Eye (tissue), 1 donor: ENCODE measurements around the gene EPHA6.

Source experiments
- DNase-seq: peaks from one replicate; pipeline ENCODE4 v3.0.0-alpha.2; 2015

Gene EPHA6

DNA sequence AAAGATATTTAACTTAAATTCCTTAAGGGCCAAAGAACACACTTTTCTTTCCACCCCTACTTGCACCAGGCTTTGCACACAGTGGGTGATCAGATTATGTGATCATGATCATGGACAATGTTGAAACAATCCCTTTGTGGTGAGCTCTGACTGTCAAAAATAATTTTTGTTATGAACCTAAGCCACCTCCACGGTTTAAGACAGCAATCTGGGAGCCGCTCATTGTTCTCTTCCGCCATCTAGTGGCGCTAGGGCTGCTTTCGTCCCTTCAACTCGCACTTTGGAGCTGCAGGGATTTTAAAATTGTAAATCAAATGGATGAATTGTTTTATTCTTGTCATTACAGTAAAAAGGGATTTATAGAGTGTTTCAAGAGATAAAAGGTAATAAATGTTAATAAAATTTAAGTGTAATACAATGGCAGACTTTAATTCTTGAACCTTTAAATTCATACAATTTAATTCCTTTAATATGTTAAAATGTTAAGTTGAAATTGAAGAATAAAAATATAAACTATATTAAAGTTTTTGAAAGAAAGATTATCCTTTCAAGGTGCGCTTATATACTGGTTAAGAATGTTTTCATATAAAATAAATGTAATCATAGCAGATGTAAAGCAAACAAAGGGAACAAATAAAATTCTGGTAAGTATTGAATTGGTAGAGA, 904.9 kb downstream of the EPHA6 start:
- peak; percentile 95 for DNase-seq

DNA sequence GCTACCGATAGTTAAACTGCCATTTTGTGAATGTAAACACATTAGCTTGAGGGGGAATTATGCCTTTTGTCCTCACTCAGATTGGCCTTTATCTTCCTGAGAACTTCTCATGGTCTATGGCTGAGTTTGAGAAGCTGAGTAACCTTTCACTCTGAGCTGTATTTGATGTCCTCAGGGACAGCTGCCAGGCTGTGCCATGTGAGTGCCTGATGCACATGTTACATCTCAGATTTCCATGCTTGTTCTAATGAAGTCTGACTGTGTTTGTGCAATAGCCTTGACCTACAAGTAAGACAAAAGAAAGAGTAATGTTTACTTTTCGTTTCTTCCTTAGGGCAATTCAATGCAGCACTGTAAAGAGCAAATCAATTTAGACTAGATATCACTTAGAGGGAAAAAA, 906.0 kb downstream of the EPHA6 start:
- peak; percentile 41 for DNase-seq

DNA sequence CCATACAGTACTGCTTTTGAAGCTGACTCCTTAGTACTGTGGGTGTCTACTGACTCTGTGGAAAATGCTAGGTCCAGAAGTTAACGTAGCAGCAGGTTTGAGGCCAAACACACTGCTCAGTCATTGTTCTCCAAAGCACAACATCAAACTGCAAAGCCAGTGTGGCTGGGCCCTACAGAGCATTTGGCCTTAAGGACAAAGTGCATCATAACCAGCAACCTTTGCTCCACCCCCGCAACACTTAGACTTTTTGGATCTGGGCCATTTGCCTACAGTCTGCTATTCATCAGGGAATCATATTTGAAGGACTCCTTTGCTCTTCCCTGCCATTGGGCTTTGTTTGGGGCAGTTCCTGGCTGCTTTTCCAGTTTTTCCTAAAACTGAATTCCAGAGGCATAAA, 907.1 kb downstream of the EPHA6 start:
- no peak for DNase-seq

DNA sequence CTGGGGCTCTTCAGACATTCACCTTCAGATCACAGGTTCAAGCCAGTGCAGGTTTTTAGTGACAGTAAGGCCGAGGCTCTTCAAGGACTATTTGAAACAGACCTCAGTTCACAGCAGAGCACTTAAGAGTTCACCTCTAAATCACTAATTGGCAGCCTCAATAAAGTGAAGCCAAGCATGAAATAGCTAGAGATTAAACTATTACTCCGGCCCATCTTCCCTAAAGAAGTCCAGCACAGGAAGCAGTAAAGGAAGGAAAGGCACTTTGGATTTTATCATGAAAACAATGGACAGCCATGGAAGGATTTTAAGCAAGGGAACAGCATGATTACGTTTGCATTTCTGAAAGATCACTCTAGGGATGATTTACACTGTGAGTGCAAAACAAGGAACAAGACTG, 922.5 kb downstream of the EPHA6 start:
- peak; percentile 53 for DNase-seq

GRCh38 chr3:97738761-97739160, 924.4 kb downstream of the EPHA6 start:
- DNase-seq, result no peak

DNA sequence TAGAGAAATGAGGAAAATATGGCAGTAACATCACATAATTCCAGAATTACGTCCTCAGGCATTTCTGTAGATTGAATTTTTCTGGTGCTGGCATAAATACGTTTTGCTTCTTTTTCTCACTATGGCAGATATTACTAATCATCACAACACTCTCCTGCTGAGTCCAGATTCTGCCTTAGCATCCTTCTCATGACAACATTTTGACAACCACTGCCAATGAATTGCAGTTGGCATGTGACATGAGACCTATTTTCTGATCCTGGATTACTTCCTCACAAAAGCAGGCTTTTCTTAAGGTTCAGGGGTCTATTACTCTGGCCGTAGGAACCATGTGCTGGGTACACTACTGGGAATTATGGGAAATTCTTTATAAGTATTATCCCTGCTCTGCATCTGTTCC, 927.6 kb downstream of the EPHA6 start:
- DNase-seq, result no peak

- DNase-seq, result no peak
Observed at GRCh38 chr3:97744289-97744688, 929.9 kb downstream of the EPHA6 start.

GRCh38 chr3:97763586-97764406, 949.4 kb downstream of the EPHA6 start:
- no peak for DNase-seq

DNA sequence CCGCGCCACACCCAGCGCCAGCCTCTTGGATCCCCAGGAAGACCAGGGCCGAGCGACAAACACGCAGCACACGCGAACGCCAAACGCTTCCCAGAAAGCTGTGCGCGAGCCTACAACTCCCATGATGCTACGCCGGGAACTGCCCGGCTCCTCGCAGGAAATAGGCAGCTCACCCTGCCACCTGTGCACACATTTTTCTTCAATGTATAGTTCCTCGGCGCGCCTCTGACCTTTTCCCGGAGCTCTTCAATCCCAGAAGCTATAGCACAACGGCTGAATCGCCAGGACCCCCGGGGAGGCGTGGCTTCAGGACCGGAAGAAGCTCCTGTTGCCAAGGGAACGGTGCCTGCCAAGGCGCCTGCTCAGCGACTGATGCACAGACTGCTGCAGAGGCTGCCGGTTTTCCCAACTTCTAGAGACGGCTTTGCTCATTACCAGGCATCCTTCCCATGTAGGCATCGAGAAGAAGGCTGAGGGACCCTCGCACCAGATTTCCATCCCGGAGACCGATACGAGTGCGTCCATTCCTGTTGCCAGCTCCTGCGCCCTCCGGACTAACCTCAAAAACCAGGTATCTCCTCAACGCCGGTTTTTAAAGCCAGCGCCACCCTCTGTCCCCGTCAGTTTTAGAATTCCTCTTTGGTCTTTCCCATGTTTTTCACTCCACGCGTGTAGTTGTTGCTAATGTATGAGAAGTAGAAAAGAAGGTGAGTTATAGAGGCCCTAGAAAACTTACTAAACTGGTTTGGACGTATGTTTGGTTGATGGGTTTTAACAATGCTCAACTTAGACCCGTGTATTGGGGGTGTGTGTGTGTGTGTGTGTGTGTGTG, 950.2 kb downstream of the EPHA6 start, which contains the start of gene ARL6:
ARL6 (plus strand) TSS at position 352 of the 832 bp plus-strand sequence. CDS start 3,350 bp downstream, outside the sequence.
- peak; percentile 96 for DNase-seq

- DNase-seq, result peak; percentile 27
Observed at GRCh38 chr3:97765336-97765735, 950.9 kb downstream of the EPHA6 start.

- no peak for DNase-seq
Observed at GRCh38 chr3:97772926-97773325, 958.5 kb downstream of the EPHA6 start.

GRCh38 chr3:97778152-97778551, 963.8 kb downstream of the EPHA6 start:
- no peak for DNase-seq

DNA sequence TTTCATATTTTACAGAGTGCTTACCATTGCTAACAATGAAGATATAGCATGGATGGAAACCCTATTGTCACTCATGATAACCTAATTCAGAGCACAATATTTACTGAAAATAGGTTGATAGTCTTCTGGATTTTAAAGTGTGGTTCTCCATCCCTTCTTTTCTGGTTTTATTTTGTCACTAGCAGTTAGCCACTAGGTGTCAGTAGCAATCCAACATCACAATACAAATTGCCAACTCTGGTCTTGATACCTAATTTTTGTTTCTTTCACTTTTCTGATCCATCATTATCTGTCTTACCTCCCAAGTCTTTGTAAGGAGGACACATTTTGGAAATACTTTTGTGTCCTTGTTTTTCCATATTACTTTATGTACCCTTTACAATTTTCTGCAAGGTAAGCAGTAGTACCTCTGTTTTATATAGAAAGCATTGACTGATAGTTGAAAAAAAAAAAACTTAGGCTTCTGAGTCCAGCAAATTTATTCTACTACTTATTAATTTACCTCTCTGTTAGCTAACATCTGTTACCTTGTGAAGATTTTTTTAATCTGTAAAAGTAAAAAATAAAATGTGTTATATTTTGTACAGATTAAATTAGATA, 979.1 kb downstream of the EPHA6 start:
- peak; percentile 85 for DNase-seq

DNA sequence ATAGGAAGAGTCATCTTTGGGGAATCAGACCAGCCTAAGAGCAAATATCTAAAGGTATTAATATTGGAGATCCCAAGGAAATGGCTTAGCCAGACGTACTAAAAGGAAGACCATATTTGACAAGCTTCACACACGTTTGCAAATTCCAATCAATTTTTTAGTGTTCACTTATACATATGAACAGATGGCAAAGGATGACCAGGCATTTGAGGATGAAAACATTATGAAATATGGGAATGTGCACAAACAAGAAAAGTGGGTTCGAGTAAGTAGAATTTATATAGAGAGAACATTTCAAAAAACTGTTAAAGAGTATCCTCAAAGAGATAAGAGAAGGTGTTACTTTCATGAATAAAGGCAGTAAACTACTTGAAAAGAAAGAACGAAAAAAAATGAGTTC, 981.6 kb downstream of the EPHA6 start:
- DNase-seq, result no peak
